ENCODE data around the gene LGI4. TPM values are rescaled to one million over a fixed set of nuclear protein-coding genes. Genes with fewer than 3 reads are reported as not detected.

Gene LGI4
- total and polyA plus RNA-seq, 11 donors: 2.2 to 15.1 (median 6.0) TPM

GRCh38 chr19:35110974-35111373, 23.9 kb downstream of the LGI4 start:
- H3K27me3 ChIP-seq: peaks cover 0 to 2% (median 0%) of the 10 kb centered on the region in 9 donors
- H3K27ac ChIP-seq: no peak overlapping the region
- TF ChIP-seq CTCF (IDR thresholded peaks at IDR 0.05) (no peak), POLR2A (IDR thresholded peaks at IDR 0.05) (no peak)
- peaks cover 0 to 3% (median 0%) of the 10 kb centered on the region in 12 donors for H3K9me3 ChIP-seq
- no peaks in the 10 kb centered on the region for H3K36me3 ChIP-seq
- intact Hi-C loops (cut with DNase I): no loop called here
- no peak for ATAC-seq
- DNase-seq: no peak
- 52 to 68% (median 64%) methylated on average over 9 of the region's 9 CpGs for WGBS, 4 donors
- peaks cover 0 to 13% (median 7%) of the 10 kb centered on the region in 12 donors for H3K4me1 ChIP-seq
- H3K4me3 ChIP-seq: no peak overlapping the region

- 80 to 86% (median 82%) methylated on average over 20 to 22 of the region's 22 CpGs for whole genome bisulfite sequencing, 4 donors
- intact Hi-C loops (cut with DNase I): no loop called here
- Histone ChIP-seq H3K27ac (peak overlapping the region in 1 of 12 donors; percentile 17), H3K4me1 (peaks cover 0 to 5% (median 2%) of the 10 kb centered on the region in 12 donors), H3K36me3 (no peaks in the 10 kb centered on the region), H3K27me3 (peaks cover 0 to 2% (median 0%) of the 10 kb centered on the region in 9 donors), H3K9me3 (peaks cover 0 to 3% (median 0%) of the 10 kb centered on the region in 12 donors), H3K4me3 (no peak overlapping the region)
- TF ChIP-seq POLR2A (IDR thresholded peaks at IDR 0.05) (no peak), CTCF (IDR thresholded peaks at IDR 0.05) (no peak)
- ATAC-seq (no peak), DNase-seq (no peak)
Observed at GRCh38 chr19:35109395-35110112, 25.3 kb downstream of the LGI4 start.

GRCh38 chr19:35108730-35109129, 26.1 kb downstream of the LGI4 start:
- 80 to 84% (median 82%) methylated on average over 11 of the region's 11 CpGs for WGBS, 4 donors
- no peak overlapping the region for H3K27ac ChIP-seq

More at GRCh38 chr19:35108730-35109129, 26.1 kb downstream of the LGI4 start:
- intact Hi-C loops (cut with DNase I): no loop called here
- H3K9me3 ChIP-seq: peaks cover 0 to 3% (median 0%) of the 10 kb centered on the region in 12 donors
- no peak for TF ChIP-seq CTCF (IDR thresholded peaks at IDR 0.05)
- TF ChIP-seq POLR2A (IDR thresholded peaks at IDR 0.05): no peak
- DNase-seq (no peak), ATAC-seq (no peak)
- no peaks in the 10 kb centered on the region for H3K36me3 ChIP-seq
- no peak overlapping the region for H3K4me3 ChIP-seq
- no peaks in the 10 kb centered on the region for H3K4me1 ChIP-seq
- H3K27me3 ChIP-seq: peaks cover 0 to 2% (median 0%) of the 10 kb centered on the region in 9 donors
